Endothelial cell of umbilical vein (primary cell): ENCODE results near the gene ZSCAN20. TPM values are rescaled to one million over a fixed set of nuclear protein-coding genes. Genes with fewer than 3 reads are reported as not detected.

Experiments
- BruUV-seq: library from RNA; stranded (reverse); fragments of 400-500 nt; replicated peaks from 2 replicates; lab custom pipeline; 2021; lab: Mats Ljungman, UMichigan
- CTCF ChIA-PET: fragments of 300-600, 350-600 bp; sonication (Branson Sonifier 250); formaldehyde crosslinking; loops from one replicate; lab custom pipeline; 2021; ENCODE audit warnings: antibody characterized with exemption, inconsistent platforms; lab: Charles Lee
- POLR2A ChIA-PET: fragments of 300-600, 350-600 bp; sonication (Branson Sonifier 250); formaldehyde crosslinking; loops from one replicate; lab custom pipeline; 2021; ENCODE audit warnings: antibody characterized with exemption, inconsistent platforms; lab: Charles Lee
- DNase-seq: peaks from one replicate; pipeline ENCODE4 v3.0.0-alpha.2; 2011; ENCODE audit warnings: low read depth, low spot score
- FAIRE-seq: peaks from 2 replicates; lab custom pipeline; 2011; peaks lifted over from hg19 to GRCh38; lab: Jason Lieb, UNC
- H2AFZ ChIP-seq: 2 replicates; pipeline ENCODE4 v1.6.0; 2012; ENCODE audit warnings: low read depth, low read length, control low read depth, inconsistent platforms
- H3K27ac ChIP-seq: 2 replicates; pipeline ENCODE4 v1.5.1; 2011; ENCODE audit warnings: low read depth, mild to moderate bottlenecking, control low read depth, low read length, moderate library complexity; ENCODE audit not compliant: insufficient read depth
- H3K27me3 ChIP-seq, 2 experiments: 2 replicates each; pipeline versions ENCODE4 v1.6.0 to v1.6.1; 2011; ENCODE audit warnings: low read length in 2 of 2, mixed read lengths in 1 of 2; ENCODE audit not compliant: control insufficient read depth in 2 of 2, insufficient read depth in 2 of 2
- H3K36me3 ChIP-seq, 2 experiments: 2 replicates in 1 of 2; 3 replicates in 1 of 2; pipeline ENCODE4 v1.5.1; 2011; ENCODE audit warnings: low read length in 2 of 2, mild to moderate bottlenecking in 1 of 2, moderate library complexity in 1 of 2; ENCODE audit not compliant: control insufficient read depth in 2 of 2, insufficient read depth in 2 of 2; ENCODE audit errors: extremely low read depth in 1 of 2
- H3K4me1 ChIP-seq: 3 replicates; pipeline ENCODE4 v1.5.1; 2011; ENCODE audit warnings: mild to moderate bottlenecking, low read length; ENCODE audit not compliant: control insufficient read depth, insufficient read depth; ENCODE audit errors: extremely low read depth
- H3K4me2 ChIP-seq: 2 replicates; pipeline ENCODE4 v1.6.1; 2011; ENCODE audit warnings: low read length, control low read depth, mixed read lengths; ENCODE audit not compliant: insufficient read depth
- H3K4me3 ChIP-seq, 3 experiments: fragments of 200-600 bp in 1 of 3; sonication (generic), shearing (Covaris generic) in 1 of 3; replicated peaks in 1 of 3; 2 replicates each; pipeline ENCODE4 v1.5.1; 2011 to 2016; ENCODE audit warnings: control low read depth in 3 of 3, low read length in 3 of 3, mild to moderate bottlenecking in 2 of 3, inconsistent platforms in 1 of 3, low read depth in 1 of 3, moderate library complexity in 1 of 3; ENCODE audit not compliant: insufficient read depth in 1 of 3
- H3K79me2 ChIP-seq: 2 replicates; pipeline ENCODE4 v1.6.0; 2012; ENCODE audit warnings: low read length, inconsistent platforms; ENCODE audit not compliant: control insufficient read depth, insufficient read depth
- H3K9ac ChIP-seq: replicated peaks from 2 replicates; pipeline ENCODE3; 2011; ENCODE audit warnings: low read length, control low read depth; ENCODE audit not compliant: insufficient read depth; ENCODE audit errors: extremely low read depth
- H3K9me1 ChIP-seq: replicated peaks from 3 replicates; pipeline ENCODE4 v1.6.0; 2011; ENCODE audit warnings: mild to moderate bottlenecking, low read length; ENCODE audit not compliant: control insufficient read depth, insufficient read depth; ENCODE audit errors: extremely low read depth
- H3K9me3 ChIP-seq: replicated peaks from 2 replicates; pipeline ENCODE4 v1.5.1; 2012; ENCODE audit warnings: low read length, inconsistent platforms; ENCODE audit not compliant: control insufficient read depth, insufficient read depth
- H4K20me1 ChIP-seq: replicated peaks from 2 replicates; pipeline ENCODE3; 2011; ENCODE audit warnings: mild to moderate bottlenecking, low read length; ENCODE audit not compliant: control insufficient read depth, insufficient read depth; ENCODE audit errors: extremely low read depth
- EZH2 ChIP-seq: IDR thresholded peaks from 2 replicates; pipeline ENCODE4 v1.6.1; 2012; ENCODE audit warnings: borderline replicate concordance, low read depth, mild to moderate bottlenecking, moderate library complexity, low read length, inconsistent platforms; ENCODE audit not compliant: severe bottlenecking
- FOS ChIP-seq: IDR thresholded peaks from 2 replicates; pipeline ENCODE4 v1.6.1; 2011; ENCODE audit warnings: mild to moderate bottlenecking, low read length, moderate library complexity, borderline replicate concordance; ENCODE audit not compliant: insufficient read depth
- GATA2 ChIP-seq: IDR thresholded peaks from 2 replicates; pipeline ENCODE4 v1.7.0; 2011; ENCODE audit warnings: low read depth, mild to moderate bottlenecking, moderate library complexity, mixed read lengths, low read length; ENCODE audit not compliant: insufficient read length, insufficient read depth
- JUN ChIP-seq: IDR thresholded peaks from 2 replicates; pipeline ENCODE4 v1.6.1; 2011; ENCODE audit warnings: borderline replicate concordance, low read depth; ENCODE audit not compliant: insufficient read length, insufficient read depth
- MYC ChIP-seq: IDR thresholded peaks from one replicate; pipeline ENCODE4 v1.6.1; 2011; ENCODE audit warnings: mild to moderate bottlenecking, low read depth, low read length
- POLR2A ChIP-seq: IDR thresholded peaks from 2 replicates; pipeline ENCODE4 v1.6.1; 2012; ENCODE audit warnings: low read depth, mild to moderate bottlenecking, control low read depth, low read length
- POLR2AphosphoS5 ChIP-seq: IDR thresholded peaks from 2 replicates; pipeline ENCODE4 v1.6.1; 2012; ENCODE audit warnings: low read depth, mild to moderate bottlenecking, control low read depth, low read length, moderate library complexity; ENCODE audit not compliant: insufficient read depth
- dilution Hi-C: fragments of 300-500 bp; cut with MboI; formaldehyde crosslinking; loops from one replicate; pipeline ENCODE4 v1.15.0; 2019; ENCODE audit warnings: low sequenced_read_pairs; ENCODE audit not compliant: extremely low pct_ligation_motif_present
- intact Hi-C: fragments of 100-400 bp; cut with micrococcal nuclease; formaldehyde crosslinking; loops from one replicate; pipeline ENCODE4 v1.10.0; 2022
- polyA plus RNA-seq, 4 experiments: library from polyadenylated mRNA; depleted of rRNA in 3 of 4; stranded (reverse) in 3 of 4; unstranded in 1 of 4; fragments of >200 nt; gene quantifications; 2 replicates each; pipeline versions ENCODE4 v1.2.1 to v1.2.3, GENCODE V29; 2011 to 2012; ENCODE audit warnings: missing spikeins in 1 of 4
- total RNA-seq: library from RNA; stranded (reverse); gene quantifications from 2 replicates; pipeline ENCODE4 v1.2.3, GENCODE V29; 2021
- TF ChIP-seq, protein P1 (sequence below), 2 donors: IDR thresholded peaks; 1 replicate in 1 of 2; 2 replicates in 1 of 2; pipeline ENCODE4 v1.5.1; 2011; ENCODE audit warnings: low read length in 2 of 2, mild to moderate bottlenecking in 2 of 2, moderate library complexity in 2 of 2, control low read depth in 1 of 2, inconsistent platforms in 1 of 2, low read depth in 1 of 2; ENCODE audit not compliant: insufficient read depth in 1 of 2; ENCODE audit errors: extremely low read depth in 1 of 2
- TF ChIP-seq, protein P2 (sequence below): IDR thresholded peaks from 2 replicates; pipeline ENCODE4 v1.6.1; 2011; ENCODE audit not compliant: insufficient read depth, insufficient read length

ZSCAN20 gene
- total and polyA plus RNA-seq, 2 donors (not counting 3 experiments of a cell fraction or from before 2014, with no cell fraction given): 1.2 to 5.8 TPM

DNA sequence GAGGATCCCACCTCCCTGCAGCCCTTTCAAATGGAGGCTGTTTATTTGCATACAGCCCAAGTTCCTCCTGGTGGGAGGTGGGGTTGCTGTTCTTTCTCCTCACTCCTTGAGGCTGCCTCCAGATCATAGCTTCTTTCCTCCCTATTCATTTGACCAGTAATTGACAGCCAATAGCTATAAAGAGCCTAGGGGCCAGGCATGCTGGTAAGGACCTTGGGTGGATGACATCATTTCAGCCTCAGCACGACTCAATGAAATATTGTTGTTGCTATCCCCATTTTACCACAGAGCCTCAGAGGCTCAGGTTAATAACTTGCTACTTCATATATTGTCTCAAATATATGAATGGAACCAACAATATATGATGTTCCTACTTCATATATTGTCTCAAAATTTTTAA is 31.1 kb downstream of the ZSCAN20 start:
- intact Hi-C loops: no loop called here
- H3K4me1 ChIP-seq: no peaks in the 10 kb centered on the region
- no peaks in the 10 kb centered on the region for H3K9me1 ChIP-seq
- no peaks in the 10 kb centered on the region for H4K20me1 ChIP-seq
- no peak for DNase-seq
- no peak overlapping the region for H3K9ac ChIP-seq
- dilution Hi-C loops: no loop called here
- TF ChIP-seq MYC (no peak), JUN (no peak), POLR2AphosphoS5 (no peak), FOS (no peak), EZH2 (no peak), POLR2A (no peak), GATA2 (no peak)
- TF ChIP-seq, protein P1, sequence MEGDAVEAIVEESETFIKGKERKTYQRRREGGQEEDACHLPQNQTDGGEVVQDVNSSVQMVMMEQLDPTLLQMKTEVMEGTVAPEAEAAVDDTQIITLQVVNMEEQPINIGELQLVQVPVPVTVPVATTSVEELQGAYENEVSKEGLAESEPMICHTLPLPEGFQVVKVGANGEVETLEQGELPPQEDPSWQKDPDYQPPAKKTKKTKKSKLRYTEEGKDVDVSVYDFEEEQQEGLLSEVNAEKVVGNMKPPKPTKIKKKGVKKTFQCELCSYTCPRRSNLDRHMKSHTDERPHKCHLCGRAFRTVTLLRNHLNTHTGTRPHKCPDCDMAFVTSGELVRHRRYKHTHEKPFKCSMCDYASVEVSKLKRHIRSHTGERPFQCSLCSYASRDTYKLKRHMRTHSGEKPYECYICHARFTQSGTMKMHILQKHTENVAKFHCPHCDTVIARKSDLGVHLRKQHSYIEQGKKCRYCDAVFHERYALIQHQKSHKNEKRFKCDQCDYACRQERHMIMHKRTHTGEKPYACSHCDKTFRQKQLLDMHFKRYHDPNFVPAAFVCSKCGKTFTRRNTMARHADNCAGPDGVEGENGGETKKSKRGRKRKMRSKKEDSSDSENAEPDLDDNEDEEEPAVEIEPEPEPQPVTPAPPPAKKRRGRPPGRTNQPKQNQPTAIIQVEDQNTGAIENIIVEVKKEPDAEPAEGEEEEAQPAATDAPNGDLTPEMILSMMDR (IDR thresholded peaks at IDR 0.05; ENCODE audit: extremely low read depth in 1 of 2, insufficient read depth in 1 of 2, low read depth in 1 of 2, low read length in 2 of 2): no peak
- TF ChIP-seq, protein P2, sequence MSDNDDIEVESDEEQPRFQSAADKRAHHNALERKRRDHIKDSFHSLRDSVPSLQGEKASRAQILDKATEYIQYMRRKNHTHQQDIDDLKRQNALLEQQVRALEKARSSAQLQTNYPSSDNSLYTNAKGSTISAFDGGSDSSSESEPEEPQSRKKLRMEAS: no peak
- FAIRE-seq: no peak
- no peaks in the 10 kb centered on the region for H3K9me3 ChIP-seq
- no TSS peak for BruUV-seq
- POLR2A ChIA-PET: no interaction called here
- H3K27me3 ChIP-seq: no peaks in the 10 kb centered on the region
- H2AFZ ChIP-seq: no peak overlapping the region
- H3K36me3 ChIP-seq: no peaks in the 10 kb centered on the region
- no peak overlapping the region for H3K4me3 ChIP-seq
- CTCF ChIA-PET: no interaction called here
- H3K27ac ChIP-seq: no peak overlapping the region
- no peaks in the 10 kb centered on the region for H3K79me2 ChIP-seq
- no peak overlapping the region for H3K4me2 ChIP-seq
